Upper lobe of left lung (tissue), 6 donors: Measurements from ENCODE around the gene MCF2L. TPM values are rescaled to one million over a fixed set of nuclear protein-coding genes. Genes with fewer than 3 reads are reported as not detected.

Experiments
- ATAC-seq, 2 donors: fragments of 200-7000 bp; cut with Tn5 transposase; one replicate each; pipeline ENCODE4 v1.9.1; 2022; ENCODE audit warnings: mild to moderate bottlenecking in 2 of 2, moderate library complexity in 2 of 2; ENCODE audit not compliant: low FRiP score in 2 of 2
- DNase-seq, 2 donors: peaks; one replicate each; pipeline ENCODE4 v3.0.0-alpha.2; 2019 to 2020
- H3K27ac ChIP-seq, 4 donors: fragments of 200-600 bp; sonication (generic); one replicate each; pipeline ENCODE4 v1.5.1; 2016 to 2019
- H3K27me3 ChIP-seq, 4 donors: fragments of 200-600 bp; sonication (generic); one replicate each; pipeline ENCODE4 v1.5.1; 2017 to 2019
- H3K36me3 ChIP-seq, 4 donors: fragments of 200-600 bp; sonication (generic); one replicate each; pipeline ENCODE4 v1.5.1; 2016 to 2019
- H3K4me1 ChIP-seq, 4 donors: fragments of 200-600 bp; sonication (generic); one replicate each; pipeline ENCODE4 v1.5.1; 2018 to 2019
- H3K4me3 ChIP-seq, 4 donors: fragments of 200-600 bp; sonication (generic); one replicate each; pipeline ENCODE4 v1.5.1; 2017 to 2019; ENCODE audit warnings: mild to moderate bottlenecking in 2 of 4, moderate library complexity in 1 of 4
- H3K9me3 ChIP-seq, 4 donors: fragments of 200-600 bp; sonication (generic); one replicate each; pipeline ENCODE4 v1.5.1; 2018 to 2019
- EP300 ChIP-seq, 4 donors: sonication (generic); formaldehyde crosslinking; IDR thresholded peaks; one replicate each; pipeline ENCODE4 v1.5.1; 2017; ENCODE audit warnings: antibody characterized with exemption in 4 of 4, control low read depth in 2 of 4
- POLR2A ChIP-seq, 4 donors: fragments of 450-650 bp; IDR thresholded peaks; one replicate each; pipeline ENCODE4 v1.5.1; 2016 to 2017; ENCODE audit warnings: antibody characterized with exemption in 4 of 4, mild to moderate bottlenecking in 2 of 4
- POLR2AphosphoS5 ChIP-seq, 2 donors: sonication (generic); formaldehyde crosslinking; IDR thresholded peaks; one replicate each; pipeline ENCODE4 v1.5.1; 2017; ENCODE audit warnings: antibody characterized with exemption in 2 of 2
- WGBS, 2 donors: methylation state at CpG; one replicate each; pipeline ENCODE4 v1.1.5; 2017 to 2018; 5-methylcytosine and 5-hydroxymethylcytosine counted together
- total RNA-seq, 6 donors: library from RNA; depleted of rRNA in 4 of 6; stranded (reverse); fragments of >200 nt in 4 of 6; gene quantifications; one replicate each; pipeline versions ENCODE4 v1.1.0 to v1.2.1, GENCODE V29; 2016 to 2021
- TF ChIP-seq, protein P1 (sequence below), 6 experiments: fragments of 450-650 bp in 4 of 6; fragments of 200-600 bp in 2 of 6; sonication (generic) in 2 of 6; IDR thresholded peaks; one replicate each; pipeline ENCODE4 v1.5.1; 2016 to 2019; ENCODE audit warnings: antibody characterized with exemption in 6 of 6
- donor health status: DM: no; HTN: no; CAD: no; lungs with moderate emphysema.
- donor health status: DM: no; HTN: yes; CAD: no; lungs with severe emphysema.

MCF2L gene
- total RNA-seq, 6 donors from 2014 or later = 14.3 to 99.5 (median 53.1) TPM

DNA sequence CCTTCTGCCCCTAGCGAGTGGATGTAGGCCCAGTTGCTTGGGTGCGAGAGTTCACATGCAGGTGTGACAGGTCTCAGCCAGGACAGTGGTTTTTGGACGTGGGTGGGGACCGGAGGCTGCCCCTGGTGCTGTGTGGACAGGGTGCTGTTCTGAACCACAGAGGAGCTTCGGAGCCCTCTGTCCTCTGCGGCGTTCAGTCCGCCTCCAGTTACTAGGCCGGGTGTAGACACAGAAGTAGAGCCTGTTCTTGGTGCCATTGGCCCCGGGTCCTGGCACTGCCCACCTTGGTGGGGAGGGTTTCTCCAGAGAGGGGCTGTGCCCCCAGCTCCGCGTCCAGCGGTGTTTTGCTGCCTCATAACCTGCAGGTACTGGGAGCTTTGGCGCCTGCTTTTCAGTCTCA lies 52.4 kb downstream of the MCF2L start:
- ATAC-seq = no peak
- Histone ChIP-seq H3K36me3 (peaks cover 0 to 27% (median 4%) of the 10 kb centered on the region in 4 donors), H3K27ac (peak overlapping the region in 3 of 4 donors; percentile 69 to 84 (median 76)), H3K9me3 (no peaks in the 10 kb centered on the region), H3K4me1 (peaks cover 4 to 18% (median 11%) of the 10 kb centered on the region in 4 donors), H3K27me3 (no peaks in the 10 kb centered on the region), H3K4me3 (no peak overlapping the region)
- DNase-seq = no peak
- 95% methylated on average over 14 of the region's 14 CpGs; no CpG with 5 or more reads in 1 of the 2 donors for WGBS, 2 donors
- TF ChIP-seq POLR2A (IDR thresholded peaks at IDR 0.05) = no peak
- no peak for TF ChIP-seq POLR2AphosphoS5 (IDR thresholded peaks at IDR 0.05)
- TF ChIP-seq, protein P1, sequence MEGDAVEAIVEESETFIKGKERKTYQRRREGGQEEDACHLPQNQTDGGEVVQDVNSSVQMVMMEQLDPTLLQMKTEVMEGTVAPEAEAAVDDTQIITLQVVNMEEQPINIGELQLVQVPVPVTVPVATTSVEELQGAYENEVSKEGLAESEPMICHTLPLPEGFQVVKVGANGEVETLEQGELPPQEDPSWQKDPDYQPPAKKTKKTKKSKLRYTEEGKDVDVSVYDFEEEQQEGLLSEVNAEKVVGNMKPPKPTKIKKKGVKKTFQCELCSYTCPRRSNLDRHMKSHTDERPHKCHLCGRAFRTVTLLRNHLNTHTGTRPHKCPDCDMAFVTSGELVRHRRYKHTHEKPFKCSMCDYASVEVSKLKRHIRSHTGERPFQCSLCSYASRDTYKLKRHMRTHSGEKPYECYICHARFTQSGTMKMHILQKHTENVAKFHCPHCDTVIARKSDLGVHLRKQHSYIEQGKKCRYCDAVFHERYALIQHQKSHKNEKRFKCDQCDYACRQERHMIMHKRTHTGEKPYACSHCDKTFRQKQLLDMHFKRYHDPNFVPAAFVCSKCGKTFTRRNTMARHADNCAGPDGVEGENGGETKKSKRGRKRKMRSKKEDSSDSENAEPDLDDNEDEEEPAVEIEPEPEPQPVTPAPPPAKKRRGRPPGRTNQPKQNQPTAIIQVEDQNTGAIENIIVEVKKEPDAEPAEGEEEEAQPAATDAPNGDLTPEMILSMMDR (IDR thresholded peaks at IDR 0.05) = no peak
- TF ChIP-seq EP300 (IDR thresholded peaks at IDR 0.05) = no peak

DNA sequence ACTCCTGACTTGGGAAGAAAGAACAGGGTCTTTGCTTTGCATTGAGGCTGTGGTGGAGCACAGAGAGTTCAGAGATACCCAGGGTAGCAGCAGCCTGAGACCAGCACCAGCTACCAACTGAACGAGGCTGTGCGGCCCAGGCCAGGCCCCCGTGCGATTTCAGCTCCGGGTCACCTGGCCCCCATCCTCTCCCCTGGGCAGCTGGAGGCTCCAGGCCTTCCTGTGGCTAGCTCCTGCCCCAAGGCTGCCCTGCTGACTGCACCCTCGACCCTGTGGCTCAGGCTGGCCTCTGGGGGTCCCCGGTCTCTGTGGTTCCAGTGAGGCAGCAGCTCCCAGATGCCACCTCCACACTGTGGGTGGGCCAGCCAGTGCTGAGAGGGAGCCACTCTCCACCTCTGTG lies 52.8 kb downstream of the MCF2L start:
- Histone ChIP-seq H3K36me3 (peaks cover 0 to 23% (median 2%) of the 10 kb centered on the region in 4 donors), H3K9me3 (no peaks in the 10 kb centered on the region), H3K27me3 (no peaks in the 10 kb centered on the region), H3K27ac (peak overlapping the region; percentile 69 to 84 (median 76)), H3K4me3 (no peak overlapping the region), H3K4me1 (peaks cover 4 to 18% (median 11%) of the 10 kb centered on the region in 4 donors)
- WGBS, 2 donors = 98 to 100% methylated on average over 1 to 7 of the region's 7 CpGs
- no peak for ATAC-seq
- TF ChIP-seq EP300 (IDR thresholded peaks at IDR 0.05) = no peak
- peak in 1 of 2 donors; percentile 76 for DNase-seq

DNA sequence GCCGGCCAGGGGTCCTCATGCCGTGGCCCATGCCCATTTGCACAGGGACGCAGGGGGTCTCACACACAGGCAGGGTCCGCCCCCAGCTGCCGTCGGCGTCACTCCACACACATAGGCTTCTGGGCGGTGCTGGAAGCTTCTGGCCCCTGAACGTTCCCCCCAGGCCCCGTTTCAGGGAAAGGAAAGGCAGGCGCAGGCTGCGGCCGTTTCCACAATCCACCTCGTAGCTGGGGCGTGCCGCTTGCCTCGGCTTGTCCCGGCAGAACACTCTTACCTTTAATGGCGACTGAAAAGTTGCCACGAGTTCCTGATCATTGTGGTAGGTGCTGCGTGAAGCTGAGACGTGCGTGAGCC lies 53.4 kb downstream of the MCF2L start:
- no peak overlapping the region for H3K4me3 ChIP-seq
- peaks cover 0 to 17% (median 0%) of the 10 kb centered on the region in 4 donors for H3K36me3 ChIP-seq
- TF ChIP-seq EP300 (IDR thresholded peaks at IDR 0.05) (no peak), POLR2A (IDR thresholded peaks at IDR 0.05) (no peak), POLR2AphosphoS5 (IDR thresholded peaks at IDR 0.05) (no peak)
- TF ChIP-seq, protein P1 (IDR thresholded peaks at IDR 0.05) = no peak
- no peaks in the 10 kb centered on the region for H3K27me3 ChIP-seq
- WGBS, 2 donors = 62 to 65% methylated on average over 5 to 23 of the region's 23 CpGs
- H3K9me3 ChIP-seq = no peaks in the 10 kb centered on the region
- H3K4me1 ChIP-seq = peaks cover 4 to 18% (median 11%) of the 10 kb centered on the region in 4 donors
- no peak for ATAC-seq
- DNase-seq = peak in 1 of 2 donors; percentile 77
- peak overlapping the region; percentile 69 to 84 (median 76) for H3K27ac ChIP-seq

DNA sequence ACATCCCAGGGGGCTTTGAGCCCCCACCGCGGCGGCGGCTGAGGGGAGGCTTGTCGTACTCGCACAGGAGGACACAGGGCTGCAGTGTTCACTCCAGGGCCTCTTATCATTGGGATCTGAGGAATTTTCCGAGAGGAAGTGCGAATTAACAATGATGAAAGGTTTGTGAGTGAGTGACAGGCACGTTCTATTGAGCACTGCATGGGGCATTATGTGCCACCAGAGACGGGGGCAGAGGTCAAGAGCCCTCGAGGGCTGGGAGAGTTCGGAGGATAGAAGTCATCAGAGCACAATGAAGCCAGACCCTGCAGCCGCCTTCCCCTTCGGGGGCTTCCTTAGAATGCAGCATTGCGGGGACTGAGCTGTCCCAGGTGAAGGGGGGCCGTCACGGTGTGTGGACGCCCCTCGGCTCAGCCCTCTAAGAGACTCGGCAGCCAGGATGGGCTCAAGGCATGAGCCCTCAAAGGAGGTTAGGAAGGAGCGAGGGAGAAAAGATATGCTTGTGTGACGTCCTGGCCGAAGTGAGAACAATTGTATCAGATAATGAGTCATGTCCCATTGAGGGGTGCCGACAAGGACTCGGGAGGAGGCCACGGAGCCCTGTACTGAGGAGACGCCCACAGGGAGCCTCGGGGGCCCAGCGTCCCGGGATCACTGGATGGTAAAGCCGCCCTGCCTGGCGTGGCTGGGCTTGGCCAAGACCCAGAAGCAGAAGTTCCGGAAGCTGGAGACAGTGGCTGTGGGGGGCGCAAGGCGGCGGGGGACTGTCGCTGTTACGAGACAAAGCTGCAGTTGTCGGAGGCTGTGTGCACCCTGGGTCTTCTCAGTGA lies 53.9 kb downstream of the MCF2L start:
- Histone ChIP-seq H3K9me3 (no peaks in the 10 kb centered on the region), H3K36me3 (peaks cover 0 to 11% (median 0%) of the 10 kb centered on the region in 4 donors), H3K4me3 (no peak overlapping the region), H3K27ac (peak overlapping the region; percentile 69 to 84 (median 76)), H3K4me1 (peaks cover 4 to 18% (median 11%) of the 10 kb centered on the region in 4 donors), H3K27me3 (no peaks in the 10 kb centered on the region)
- ATAC-seq (peak; percentile 5 to 28), DNase-seq (peak in 1 of 2 donors; percentile 78)
- WGBS, 2 donors = 46 to 53% methylated on average over 38 to 39 of the region's 39 CpGs
- no peak for TF ChIP-seq POLR2A (IDR thresholded peaks at IDR 0.05)
- peak in 1 of 2 donors; percentile 13 for TF ChIP-seq POLR2AphosphoS5 (IDR thresholded peaks at IDR 0.05)
- peak in 1 of 4 donors; percentile 81 for TF ChIP-seq EP300 (IDR thresholded peaks at IDR 0.05)
- TF ChIP-seq, protein P1 (IDR thresholded peaks at IDR 0.05) = no peak

DNA sequence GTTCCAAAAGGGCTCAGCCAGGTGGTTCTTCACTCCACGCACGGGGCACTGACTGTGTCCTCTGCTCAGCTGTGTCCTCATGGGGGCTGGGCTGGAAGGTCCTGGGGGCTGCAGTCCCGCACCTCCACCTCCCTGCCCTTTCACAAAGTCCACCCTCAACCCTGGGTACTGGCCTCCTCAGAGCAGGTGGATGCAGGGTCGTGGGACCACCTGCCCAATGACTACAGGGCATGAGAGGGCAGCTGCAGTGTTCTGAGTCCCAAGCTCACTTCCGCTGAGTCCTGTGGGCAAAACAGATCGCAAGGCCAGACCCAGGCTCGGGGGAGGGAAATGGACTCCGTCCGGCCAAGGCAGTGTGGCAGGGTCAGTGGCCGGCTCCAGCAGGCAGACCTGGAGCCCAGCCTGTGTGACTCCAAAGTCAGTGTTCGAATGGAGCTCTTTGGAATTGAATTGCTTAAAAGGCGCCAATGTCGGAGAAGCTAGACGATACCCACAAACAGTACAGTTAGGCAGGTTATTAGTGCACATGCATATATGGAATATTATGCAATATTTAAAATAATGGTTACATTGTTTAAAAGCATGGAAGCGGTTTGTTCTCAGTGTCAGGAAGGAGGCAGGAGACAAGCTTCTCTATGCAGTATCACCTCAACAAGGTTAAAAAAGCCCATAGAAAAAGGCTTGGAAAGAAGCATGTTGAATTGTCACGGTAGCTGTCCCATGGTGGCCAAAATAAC lies 54.8 kb downstream of the MCF2L start:
- no peak for ATAC-seq
- TF ChIP-seq POLR2A (IDR thresholded peaks at IDR 0.05) (no peak), POLR2AphosphoS5 (IDR thresholded peaks at IDR 0.05) (no peak)
- TF ChIP-seq, protein P1 (IDR thresholded peaks at IDR 0.05) = no peak
- Histone ChIP-seq H3K4me1 (peaks cover 4 to 18% (median 11%) of the 10 kb centered on the region in 4 donors), H3K9me3 (no peaks in the 10 kb centered on the region), H3K36me3 (peaks cover 0 to 8% (median 0%) of the 10 kb centered on the region in 4 donors), H3K27me3 (no peaks in the 10 kb centered on the region), H3K27ac (peak overlapping the region in 3 of 4 donors; percentile 69 to 77 (median 70)), H3K4me3 (no peak overlapping the region)
- peak in 1 of 2 donors; percentile 55 for DNase-seq
- WGBS, 2 donors = 85 to 92% methylated on average over 12 to 16 of the region's 16 CpGs
